Smooth muscle cell (in vitro differentiated cells): ENCODE results near the gene TMEM31. TPM values are rescaled to one million over a fixed set of nuclear protein-coding genes. Genes with fewer than 3 reads are reported as not detected.

Experiments
- DNase-seq: peaks from one replicate; lab custom pipeline; 2025; ENCODE audit not compliant: unreplicated experiment; lab: John Stamatoyannopoulos, UW
- H2AFZ ChIP-seq: fragments of 200-600 bp; sonication (generic); 2 replicates; pipeline ENCODE4 v1.6.0; 2016; ENCODE audit warnings: antibody characterized with exemption, low read depth, mild to moderate bottlenecking
- H3F3A ChIP-seq: fragments of 200-600 bp; sonication (generic); 2 replicates; pipeline ENCODE4 v1.6.0; 2017; ENCODE audit warnings: antibody characterized with exemption, low read depth
- H3K27ac ChIP-seq: fragments of 200-600 bp; sonication (generic); 2 replicates; pipeline ENCODE4 v1.5.1; 2016; ENCODE audit warnings: low read depth, mild to moderate bottlenecking
- H3K27me3 ChIP-seq: fragments of 200-600 bp; sonication (generic); 2 replicates; pipeline ENCODE4 v1.6.1; 2016; ENCODE audit warnings: low read depth, mild to moderate bottlenecking
- H3K36me3 ChIP-seq: fragments of 200-600 bp; sonication (generic); 2 replicates; pipeline ENCODE4 v1.5.1; 2016; ENCODE audit warnings: low read depth
- H3K4me1 ChIP-seq: fragments of 200-600 bp; sonication (generic); 2 replicates; pipeline ENCODE4 v1.5.1; 2016; ENCODE audit warnings: low read depth
- H3K4me2 ChIP-seq: fragments of 200-600 bp; sonication (generic); 2 replicates; pipeline ENCODE4 v1.6.0; 2016; ENCODE audit warnings: mild to moderate bottlenecking
- H3K4me3 ChIP-seq: fragments of 200-600 bp; sonication (generic); 2 replicates; pipeline ENCODE4 v1.5.1; 2016; ENCODE audit warnings: mild to moderate bottlenecking
- H3K79me2 ChIP-seq: fragments of 200-600 bp; sonication (generic); 2 replicates; pipeline ENCODE4 v1.6.0; 2016; ENCODE audit warnings: low read depth, mild to moderate bottlenecking
- H3K9ac ChIP-seq: fragments of 200-600 bp; sonication (generic); 2 replicates; pipeline ENCODE4 v1.6.0; 2016; ENCODE audit warnings: low read depth
- H3K9me3 ChIP-seq: fragments of 200-600 bp; sonication (generic); replicated peaks from 2 replicates; pipeline ENCODE4 v1.5.1; 2016; ENCODE audit warnings: low read depth
- H4K20me1 ChIP-seq: fragments of 200-600 bp; sonication (generic); 2 replicates; pipeline ENCODE4 v1.6.0; 2016; ENCODE audit warnings: low read depth
- CTCF ChIP-seq: fragments of 200-600 bp; sonication (generic); IDR thresholded peaks from 2 replicates; pipeline ENCODE4 v1.5.1; 2017; ENCODE audit warnings: borderline replicate concordance, mild to moderate bottlenecking, antibody characterized with exemption; ENCODE audit not compliant: insufficient read depth, poor library complexity, severe bottlenecking
- WGBS: methylation state at CpG from one replicate; pipeline ENCODE4 v1.1.7; 2016; ENCODE audit warnings: low lambda C conversion rate; 5-methylcytosine and 5-hydroxymethylcytosine counted together
- polyA plus RNA-seq: library from polyadenylated mRNA; unstranded; fragments of >200 nt; fragmentation: Nextera tagmentation; extraction: Ambion mirVana; gene quantifications from 2 replicates; pipeline ENCODE4 v1.2.1, GENCODE V29; 2016
- total RNA-seq: library from RNA; depleted of rRNA; stranded (reverse); fragments of >200 nt; gene quantifications from 2 replicates; pipeline ENCODE4 v1.2.3, GENCODE V29; 2014

The TMEM31 gene
- total and polyA plus RNA-seq, 2 experiments from 2014 or later = 0.75 TPM; not detected in 1

- Histone ChIP-seq H3K27ac (no peak overlapping the region), H3K4me3 (no peak overlapping the region), H3K4me1 (no peaks in the 10 kb centered on the region), H2AFZ (no peak overlapping the region), H3K36me3 (no peaks in the 10 kb centered on the region), H4K20me1 (no peaks in the 10 kb centered on the region), H3K9me3 (no peaks in the 10 kb centered on the region), H3K79me2 (peaks cover 3% of the 10 kb centered on the region), H3K9ac (no peak overlapping the region), H3K27me3 (no peaks in the 10 kb centered on the region), H3F3A (no peaks in the 10 kb centered on the region), H3K4me2 (no peak overlapping the region)
- 91% methylated on average over 1 of the region's 1 CpG for WGBS
- no peak for DNase-seq
- no peak for TF ChIP-seq CTCF
These were observed 19.6 kb upstream of the TMEM31 start for GRCh38 chrX:103691059-103691458.

GRCh38 chrX:103697687-103698086 is 13.0 kb upstream of the TMEM31 start:
- no peak for DNase-seq
- no peaks in the 10 kb centered on the region for H3K9me3 ChIP-seq
- no peak overlapping the region for H2AFZ ChIP-seq
- H3K36me3 ChIP-seq = no peaks in the 10 kb centered on the region
- H3K4me3 ChIP-seq = no peak overlapping the region
- no peaks in the 10 kb centered on the region for H3F3A ChIP-seq
- H3K79me2 ChIP-seq = no peaks in the 10 kb centered on the region
- no peak overlapping the region for H3K27ac ChIP-seq
- no peak overlapping the region for H3K4me2 ChIP-seq
- H3K27me3 ChIP-seq = no peaks in the 10 kb centered on the region
- no peak overlapping the region for H3K9ac ChIP-seq
- TF ChIP-seq CTCF = no peak
- H4K20me1 ChIP-seq = no peaks in the 10 kb centered on the region
- peaks cover 9% of the 10 kb centered on the region for H3K4me1 ChIP-seq

- Histone ChIP-seq H3K4me3 (no peak overlapping the region), H3K27me3 (no peaks in the 10 kb centered on the region), H3F3A (no peaks in the 10 kb centered on the region), H3K36me3 (no peaks in the 10 kb centered on the region), H3K4me1 (peaks cover 9% of the 10 kb centered on the region), H3K27ac (no peak overlapping the region), H4K20me1 (no peaks in the 10 kb centered on the region), H3K9me3 (no peaks in the 10 kb centered on the region), H3K9ac (no peak overlapping the region), H3K79me2 (no peaks in the 10 kb centered on the region), H2AFZ (no peak overlapping the region), H3K4me2 (no peak overlapping the region)
- 74% methylated on average over 5 of the region's 5 CpGs for WGBS
- no peak for DNase-seq
- no peak for TF ChIP-seq CTCF
These were observed 11.5 kb upstream of the TMEM31 start for GRCh38 chrX:103699243-103699642.

- Histone ChIP-seq H2AFZ (no peak overlapping the region), H3K4me2 (no peak overlapping the region), H3K9me3 (no peaks in the 10 kb centered on the region), H3K36me3 (no peaks in the 10 kb centered on the region), H3K27ac (no peak overlapping the region), H3K4me3 (no peak overlapping the region), H3K4me1 (no peaks in the 10 kb centered on the region), H3K79me2 (no peaks in the 10 kb centered on the region), H3K9ac (no peak overlapping the region), H3F3A (no peaks in the 10 kb centered on the region), H3K27me3 (no peaks in the 10 kb centered on the region), H4K20me1 (no peaks in the 10 kb centered on the region)
- no peak for DNase-seq
- TF ChIP-seq CTCF = no peak
- WGBS = 100% methylated on average over 3 of the region's 3 CpGs
These were observed 5.8 kb upstream of the TMEM31 start for GRCh38 chrX:103704863-103705262.
